Keratinocyte (primary cell): ENCODE measurements around the gene MTRR. TPM values are rescaled to one million over a fixed set of nuclear protein-coding genes. Genes with fewer than 3 reads are reported as not detected.

Source experiments
- DNase-seq: peaks from one replicate; pipeline ENCODE4 v3.0.0-alpha.2; 2011; ENCODE audit warnings: low read depth, missing footprints, low spot score
- FAIRE-seq: peaks from 2 replicates; lab custom pipeline; 2011; peaks lifted over from hg19 to GRCh38; lab: Jason Lieb, UNC
- H2AFZ ChIP-seq: 2 replicates; pipeline ENCODE4 v1.6.0; 2012; ENCODE audit warnings: low read length, control low read depth, inconsistent platforms; ENCODE audit not compliant: control insufficient read depth
- H3K27ac ChIP-seq: 2 replicates; pipeline ENCODE4 v1.5.1; 2011; ENCODE audit warnings: low read length; ENCODE audit not compliant: control insufficient read depth, insufficient read depth
- H3K27me3 ChIP-seq: 3 replicates; pipeline ENCODE4 v1.6.0; 2011; ENCODE audit warnings: low read length; ENCODE audit not compliant: control insufficient read depth, insufficient read depth; ENCODE audit errors: extremely low read depth
- H3K36me3 ChIP-seq, 2 experiments: 2 replicates in 1 of 2; 3 replicates in 1 of 2; pipeline ENCODE4 v1.5.1; 2011; ENCODE audit warnings: low read length in 2 of 2, mild to moderate bottlenecking in 1 of 2; ENCODE audit not compliant: control insufficient read depth in 2 of 2, insufficient read depth in 2 of 2; ENCODE audit errors: extremely low read depth in 1 of 2
- H3K4me1 ChIP-seq: 3 replicates; pipeline ENCODE4 v1.5.1; 2011; ENCODE audit warnings: low read length; ENCODE audit not compliant: control insufficient read depth, insufficient read depth; ENCODE audit errors: extremely low read depth
- H3K4me2 ChIP-seq: 3 replicates; pipeline ENCODE4 v1.6.0; 2011; ENCODE audit warnings: low read depth, low read length; ENCODE audit not compliant: control insufficient read depth, insufficient read depth; ENCODE audit errors: extremely low read depth
- H3K4me3 ChIP-seq, 3 experiments: fragments of 200-600 bp in 1 of 3; sonication (generic) in 1 of 3; 2 replicates in 2 of 3; 3 replicates in 1 of 3; pipeline ENCODE4 v1.5.1; 2011 to 2016; ENCODE audit warnings: low read length in 3 of 3, mild to moderate bottlenecking in 3 of 3, control low read depth in 2 of 3, inconsistent platforms in 1 of 3, low read depth in 1 of 3, mixed read lengths in 1 of 3, mixed run types in 1 of 3, moderate library complexity in 1 of 3; ENCODE audit not compliant: control insufficient read depth in 2 of 3, insufficient read depth in 2 of 3; ENCODE audit errors: extremely low read depth in 1 of 3
- H3K79me2 ChIP-seq: 2 replicates; pipeline ENCODE4 v1.6.0; 2012; ENCODE audit warnings: low read length; ENCODE audit not compliant: control insufficient read depth, insufficient read depth
- H3K9ac ChIP-seq: 3 replicates; pipeline ENCODE4 v1.6.0; 2011; ENCODE audit warnings: low read length; ENCODE audit not compliant: control insufficient read depth, insufficient read depth; ENCODE audit errors: extremely low read depth
- H3K9me1 ChIP-seq: 3 replicates; pipeline ENCODE4 v1.6.0; 2011; ENCODE audit warnings: low read length; ENCODE audit not compliant: control insufficient read depth, insufficient read depth; ENCODE audit errors: extremely low read depth
- H3K9me3 ChIP-seq: 2 replicates; pipeline ENCODE4 v1.5.1; 2012; ENCODE audit warnings: low read depth, low read length; ENCODE audit not compliant: control insufficient read depth
- H4K20me1 ChIP-seq: 3 replicates; pipeline ENCODE4 v1.6.0; 2011; ENCODE audit warnings: low read length; ENCODE audit not compliant: control insufficient read depth, insufficient read depth; ENCODE audit errors: extremely low read depth
- EZH2 ChIP-seq: IDR thresholded peaks from one replicate; pipeline ENCODE4 v1.6.1; 2012; ENCODE audit warnings: inconsistent platforms, mild to moderate bottlenecking, low read length, moderate library complexity
- dilution Hi-C: fragments of 300-500 bp; cut with MboI; formaldehyde crosslinking; loops from one replicate; pipeline ENCODE4 v1.7.0; 2020; ENCODE audit warnings: low sequenced_read_pairs; ENCODE audit not compliant: extremely low pct_ligation_motif_present
- polyA plus RNA-seq, 5 experiments: library from polyadenylated mRNA; depleted of rRNA in 3 of 5; stranded (reverse) in 3 of 5; stranded (forward) in 1 of 5; unstranded in 1 of 5; fragments of >200 nt; gene quantifications; 1 replicate in 1 of 5; 2 replicates in 3 of 5; 3 replicates in 1 of 5; pipeline versions ENCODE4 v1.2.1 to v1.2.3, GENCODE V29; 2011 to 2012; ENCODE audit warnings: missing spikeins in 2 of 5, low read depth in 1 of 5, low replicate concordance in 1 of 5
- TF ChIP-seq, protein P1 (sequence below), 3 experiments: IDR thresholded peaks in 1 of 3; conservative IDR thresholded peaks in 1 of 3; optimal IDR thresholded peaks in 1 of 3; 2 replicates in 2 of 3; 3 replicates in 1 of 3; pipeline versions ENCODE3 to v1.5.1; 2011; ENCODE audit warnings: low read length in 3 of 3, mild to moderate bottlenecking in 3 of 3, moderate library complexity in 2 of 3, control low read depth in 1 of 3, inconsistent platforms in 1 of 3; ENCODE audit not compliant: insufficient read depth in 2 of 3; ENCODE audit errors: extremely low read depth in 1 of 3

The MTRR gene
- polyA plus RNA-seq, 1 donor (not counting 4 experiments of a cell fraction or from before 2014, with no cell fraction given): 45.5 TPM

GRCh38 chr5:7902201-7902600 is 33.3 kb downstream of the MTRR start:
- Histone ChIP-seq H4K20me1 (no peaks in the 10 kb centered on the region), H3K36me3 (peaks cover 12 to 23% of the 10 kb centered on the region in 2 experiments), H3K27ac (no peak overlapping the region), H3K27me3 (no peaks in the 10 kb centered on the region), H3K9me1 (no peaks in the 10 kb centered on the region), H3K4me1 (peaks cover 8% of the 10 kb centered on the region), H3K79me2 (no peaks in the 10 kb centered on the region), H3K4me3 (no peak overlapping the region), H2AFZ (no peak overlapping the region), H3K4me2 (no peak overlapping the region), H3K9ac (no peak overlapping the region), H3K9me3 (no peaks in the 10 kb centered on the region)
- DNase-seq (no peak), FAIRE-seq (no peak)
- dilution Hi-C loops: no loop called here
- TF ChIP-seq, protein P1, sequence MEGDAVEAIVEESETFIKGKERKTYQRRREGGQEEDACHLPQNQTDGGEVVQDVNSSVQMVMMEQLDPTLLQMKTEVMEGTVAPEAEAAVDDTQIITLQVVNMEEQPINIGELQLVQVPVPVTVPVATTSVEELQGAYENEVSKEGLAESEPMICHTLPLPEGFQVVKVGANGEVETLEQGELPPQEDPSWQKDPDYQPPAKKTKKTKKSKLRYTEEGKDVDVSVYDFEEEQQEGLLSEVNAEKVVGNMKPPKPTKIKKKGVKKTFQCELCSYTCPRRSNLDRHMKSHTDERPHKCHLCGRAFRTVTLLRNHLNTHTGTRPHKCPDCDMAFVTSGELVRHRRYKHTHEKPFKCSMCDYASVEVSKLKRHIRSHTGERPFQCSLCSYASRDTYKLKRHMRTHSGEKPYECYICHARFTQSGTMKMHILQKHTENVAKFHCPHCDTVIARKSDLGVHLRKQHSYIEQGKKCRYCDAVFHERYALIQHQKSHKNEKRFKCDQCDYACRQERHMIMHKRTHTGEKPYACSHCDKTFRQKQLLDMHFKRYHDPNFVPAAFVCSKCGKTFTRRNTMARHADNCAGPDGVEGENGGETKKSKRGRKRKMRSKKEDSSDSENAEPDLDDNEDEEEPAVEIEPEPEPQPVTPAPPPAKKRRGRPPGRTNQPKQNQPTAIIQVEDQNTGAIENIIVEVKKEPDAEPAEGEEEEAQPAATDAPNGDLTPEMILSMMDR (optimal IDR thresholded peaks at IDR 0.05 in 1 of 3, IDR thresholded peaks at IDR 0.05 in 1 of 3, conservative IDR thresholded peaks at IDR 0.05 in 1 of 3; ENCODE audit: extremely low read depth in 1 of 3, insufficient read depth in 2 of 3, low read length in 3 of 3): no peak
- TF ChIP-seq EZH2: no peak

DNA sequence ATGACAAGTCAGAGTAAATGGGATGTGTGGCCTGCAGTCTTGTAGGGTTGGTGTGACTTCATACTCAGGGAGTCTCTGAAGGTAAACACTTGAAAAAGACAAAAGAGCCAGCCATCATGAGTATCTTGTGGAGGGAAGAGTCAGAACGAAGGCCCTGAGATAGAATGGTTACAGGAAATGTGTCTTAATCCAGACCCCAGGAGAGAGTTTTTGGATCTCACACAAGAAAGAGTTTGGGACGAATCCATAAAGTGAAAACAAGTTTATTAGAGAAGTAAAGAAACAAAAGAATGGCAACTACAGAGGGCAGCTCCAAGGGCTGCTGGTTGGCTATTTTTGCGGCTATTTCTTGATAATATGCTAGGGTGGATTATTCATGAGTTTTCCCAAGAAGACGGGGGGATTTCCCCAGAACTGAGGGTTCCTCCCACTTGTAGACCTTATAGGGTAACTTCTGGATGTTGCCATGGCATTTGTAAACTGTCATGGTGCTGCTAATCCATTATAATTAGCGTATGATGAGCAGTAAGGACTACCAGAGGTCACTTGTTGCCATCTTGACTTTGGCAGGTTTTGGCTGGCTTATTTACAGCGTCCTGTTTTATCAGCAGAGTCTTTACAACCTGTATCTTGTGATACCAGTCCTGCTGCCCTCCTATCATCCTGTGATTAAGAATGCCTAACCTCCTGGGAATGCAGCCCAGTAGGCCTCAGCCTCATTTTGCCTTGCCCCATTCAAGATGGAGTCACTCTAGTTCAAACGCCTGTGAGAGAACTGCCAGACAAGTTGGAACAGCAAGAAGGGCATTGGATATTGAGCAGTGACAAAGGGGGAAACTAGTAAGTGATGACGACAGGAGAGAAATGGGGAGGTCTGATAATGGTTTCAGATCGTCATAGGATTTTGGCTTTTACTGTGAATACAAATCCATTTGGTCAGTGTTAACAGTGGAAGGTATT is 34.0 kb downstream of the MTRR start:
- no peak for TF ChIP-seq EZH2
- TF ChIP-seq, protein P1 (optimal IDR thresholded peaks at IDR 0.05 in 1 of 3, IDR thresholded peaks at IDR 0.05 in 1 of 3, conservative IDR thresholded peaks at IDR 0.05 in 1 of 3; ENCODE audit: extremely low read depth in 1 of 3, insufficient read depth in 2 of 3, low read length in 3 of 3): no peak
- H3K9me3 ChIP-seq: no peaks in the 10 kb centered on the region
- H3K9ac ChIP-seq: no peak overlapping the region
- no peaks in the 10 kb centered on the region for H3K9me1 ChIP-seq
- dilution Hi-C loops: no loop called here
- DNase-seq (no peak), FAIRE-seq (no peak)
- H3K27ac ChIP-seq: no peak overlapping the region
- H3K36me3 ChIP-seq: peaks cover 11 to 18% of the 10 kb centered on the region in 2 experiments
- H4K20me1 ChIP-seq: no peaks in the 10 kb centered on the region
- peaks cover 8% of the 10 kb centered on the region for H3K4me1 ChIP-seq
- no peak overlapping the region for H3K4me3 ChIP-seq
- H3K4me2 ChIP-seq: no peak overlapping the region
- no peak overlapping the region for H2AFZ ChIP-seq
- H3K27me3 ChIP-seq: no peaks in the 10 kb centered on the region
- no peaks in the 10 kb centered on the region for H3K79me2 ChIP-seq
